Heart right ventricle (tissue), 16 donors: ENCODE data around the gene NR4A3. TPM values are rescaled to one million over a fixed set of nuclear protein-coding genes. Genes with fewer than 3 reads are reported as not detected.

ENCODE experiments used
- ATAC-seq, 8 donors: fragments of 200-7000 bp; cut with Tn5 transposase; one replicate each; pipeline ENCODE4 v1.9.1; 2020; ENCODE audit warnings: mild to moderate bottlenecking in 8 of 8, moderate library complexity in 8 of 8, moderate number of reproducible peaks in 1 of 8
- DNase-seq, 2 donors: peaks; one replicate each; pipeline ENCODE4 v3.0.0-alpha.2; 2020
- H3K27ac ChIP-seq, 10 donors: fragments of 200-600 bp; sonication (generic) in 2 of 10; one replicate each; pipeline versions ENCODE4 v1.5.0 to v1.8.0; 2020 to 2022; ENCODE audit warnings: mild to moderate bottlenecking in 3 of 10
- H3K27me3 ChIP-seq, 7 donors: fragments of 200-600 bp; one replicate each; pipeline ENCODE4 v1.8.0; 2021 to 2022; ENCODE audit warnings: mild to moderate bottlenecking in 2 of 7
- H3K36me3 ChIP-seq, 9 donors: fragments of 200-600 bp; sonication (generic) in 1 of 9; one replicate each; pipeline versions ENCODE4 v1.5.0 to v1.8.0; 2020 to 2022; ENCODE audit warnings: mild to moderate bottlenecking in 2 of 9
- H3K4me1 ChIP-seq, 9 donors: fragments of 200-600 bp; sonication (generic) in 1 of 9; one replicate each; pipeline versions ENCODE4 v1.5.0 to v1.8.0; 2020 to 2022; ENCODE audit warnings: mild to moderate bottlenecking in 4 of 9
- H3K4me3 ChIP-seq, 10 donors: fragments of 200-600 bp; sonication (generic) in 2 of 10; one replicate each; pipeline versions ENCODE4 v1.5.0 to v1.8.0; 2020 to 2022; ENCODE audit warnings: mild to moderate bottlenecking in 7 of 10, moderate library complexity in 2 of 10
- H3K9me3 ChIP-seq, 11 donors: fragments of 200-600 bp in 10 of 11; sonication (generic) in 2 of 11; one replicate each; pipeline versions ENCODE4 v1.5.0 to v1.8.0; 2013 to 2022; ENCODE audit warnings: mild to moderate bottlenecking in 2 of 11, control low read depth in 1 of 11, moderate library complexity in 1 of 11
- CTCF ChIP-seq, 9 donors: fragments of 200-600 bp; sonication (generic) in 2 of 9; IDR thresholded peaks; one replicate each; pipeline versions ENCODE4 v1.5.0 to v1.8.0; 2021 to 2022; ENCODE audit warnings: antibody characterized with exemption in 9 of 9, mild to moderate bottlenecking in 5 of 9, moderate library complexity in 1 of 9
- WGBS, 2 donors: extraction: QIAGEN DNeasy Blood & Tissue Kit; methylation state at CpG; one replicate each; pipeline ENCODE4 v1.1.7; 2013; ENCODE audit warnings: inconsistent platforms in 1 of 2; 5-methylcytosine and 5-hydroxymethylcytosine counted together
- intact Hi-C, 10 donors: fragments of 100-400 bp; cut with DNase I; formaldehyde crosslinking; loops; one replicate each; pipeline versions ENCODE4 v1.11.1 to v1.14.2; 2022
- polyA plus RNA-seq, 2 donors: library from polyadenylated mRNA; stranded (reverse); fragments of 200-250 nt; gene quantifications; one replicate each; pipeline ENCODE4 v1.2.3, GENCODE V29; 2013
- total RNA-seq, 10 donors: library from RNA; stranded (reverse); fragmentation: NEBNext Ultra II Directional in 3 of 10; extraction: Animal tissue kit (Norgen Biotek cat#: 25700) in 3 of 10; gene quantifications; one replicate each; pipeline versions ENCODE4 v1.2.1 to v1.2.4, GENCODE V29; 2021 to 2023
- donor health status: Arrhythmogenic right ventricular cardiomyopathy.
- donor health status: ischemic (EF 13 %, LVEDD 7.1; RV severe dilation, severe dysfunction).
- donor health status: healthy with polysubstance abuse.
- donor health status: DM: no; HTN: yes; CAD: no.
- donor health status: DM: no; HTN: no; CAD: no.
- donor health status: ischemic (EF 25% LVEDD 6.9; RV normal size, moderate dysfunction).
- donor health status: ischemic (EF 25% LVEDD 5.7; RV mildly dilated, moderate dysfunction).
- donor health status: healthy.
- donor health status: DM: yes; HTN: yes; CAD: no.
- donor health status: Ischemic cardiomyopathy.
- donor health status: ischemic (EF 35%, LVEDD 5.7; RV mildly dilated, moderate dysfunction).
- donor health status: nonischemic (EF 11% LVEDD 7.7; RV severe dilation, severe dysfunction).
- donor health status: DM: yes; HTN: yes; CAD: no.
- donor health status: PGD.
- donor health status: ischemic (EF 29% LVEDD 5.4; RV normal size, mild dysfunction).
- donor health status: nonischemic (EF 23%, LVEDD 6.1; RV moderate dilation, normal function).

NR4A3 gene
- total and polyA plus RNA-seq, 12 donors = 2.6 to 148 (median 11.6) TPM

- no peak for ATAC-seq
These were observed 73.8 kb downstream of the NR4A3 start for GRCh38 chr9:99895510-99895909.

GRCh38 chr9:99896119-99896518 is 74.4 kb downstream of the NR4A3 start:
- Histone ChIP-seq H3K27ac (no peak overlapping the region), H3K36me3 (no peaks in the 10 kb centered on the region), H3K9me3 (no peaks in the 10 kb centered on the region), H3K4me3 (no peak overlapping the region), H3K27me3 (no peaks in the 10 kb centered on the region), H3K4me1 (no peaks in the 10 kb centered on the region)
- TF ChIP-seq CTCF (IDR thresholded peaks at IDR 0.05) = no peak
- 91 to 94% methylated on average over 2 of the region's 2 CpGs for WGBS, 2 donors
- ATAC-seq (no peak), DNase-seq (no peak)
- intact Hi-C loops = no loop called here

More at GRCh38 chr9:99895510-99895909, 73.8 kb downstream of the NR4A3 start:
- no peak for DNase-seq
- H3K4me1 ChIP-seq = no peaks in the 10 kb centered on the region
- no peak overlapping the region for H3K4me3 ChIP-seq
- intact Hi-C loops = no loop called here
- no peak overlapping the region for H3K27ac ChIP-seq
- no peak for TF ChIP-seq CTCF (IDR thresholded peaks at IDR 0.05)
- 96 to 97% methylated on average over 6 of the region's 6 CpGs for WGBS, 2 donors
- H3K9me3 ChIP-seq = no peaks in the 10 kb centered on the region
- H3K27me3 ChIP-seq = no peaks in the 10 kb centered on the region
- no peaks in the 10 kb centered on the region for H3K36me3 ChIP-seq

DNA sequence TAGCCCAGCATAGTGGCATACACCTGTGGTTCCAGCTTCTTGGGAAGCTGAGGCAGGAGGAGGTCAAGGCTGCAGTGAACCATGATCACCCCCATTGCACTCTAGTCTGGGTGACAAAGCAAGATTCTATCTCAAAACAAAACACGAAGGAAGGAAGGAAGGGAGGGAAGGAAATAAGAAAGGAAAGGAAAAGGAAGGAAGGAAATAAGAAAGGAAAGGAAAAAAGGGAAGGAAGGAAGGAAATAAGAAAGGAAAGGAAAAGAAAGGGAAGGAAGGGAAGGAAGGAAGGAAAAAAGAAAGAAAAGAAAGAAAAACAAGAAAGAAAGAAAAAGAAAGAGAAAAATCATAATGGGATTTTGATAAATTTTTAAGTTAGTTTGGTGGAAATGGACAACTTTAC is 81.7 kb downstream of the NR4A3 start:
- Histone ChIP-seq H3K27ac (no peak overlapping the region), H3K27me3 (no peaks in the 10 kb centered on the region), H3K9me3 (no peaks in the 10 kb centered on the region), H3K4me1 (peaks cover 0 to 19% (median 16%) of the 10 kb centered on the region in 9 donors), H3K4me3 (no peak overlapping the region), H3K36me3 (no peaks in the 10 kb centered on the region)
- WGBS, 2 donors = 64 to 71% methylated on average over 1 of the region's 1 CpG
- no peak for ATAC-seq
- no peak for DNase-seq
- intact Hi-C loops = loop anchor here in 1 of 10 donors (10.0 kb wide), 1 partner anchor 79 kb away; the partner anchor contains the start of gene NR4A3
- no peak for TF ChIP-seq CTCF (IDR thresholded peaks at IDR 0.05)

DNA sequence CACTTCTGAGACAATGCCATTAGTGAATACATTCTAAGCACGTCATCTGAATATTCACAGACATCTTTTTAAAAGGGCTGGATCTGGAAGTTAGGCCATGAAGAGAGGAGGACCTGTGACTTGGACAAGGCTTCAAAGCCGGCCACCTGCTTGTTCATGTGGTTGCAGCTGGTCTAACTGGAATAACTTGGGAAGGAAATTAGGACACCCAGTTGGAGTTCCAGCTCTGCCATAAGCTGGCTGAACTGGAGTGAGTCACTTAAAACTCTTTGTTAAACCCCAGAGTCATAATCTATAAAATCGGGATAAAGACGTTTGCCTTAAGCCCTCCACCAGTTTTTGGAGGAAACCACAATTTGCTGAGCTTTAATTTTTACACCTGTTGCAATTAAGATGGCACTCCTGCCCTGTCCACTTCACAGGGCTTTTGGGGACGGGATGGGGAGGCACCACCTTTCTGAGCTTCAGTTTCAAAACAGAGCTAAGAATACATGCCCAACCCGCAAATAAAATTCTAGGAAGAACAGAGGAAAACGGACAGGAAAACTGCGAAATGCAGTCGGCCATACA is 84.2 kb downstream of the NR4A3 start:
- peak overlapping the region; percentile 91 to 99 (median 98) for H3K27ac ChIP-seq
- H3K4me1 ChIP-seq = peaks cover 0 to 26% (median 18%) of the 10 kb centered on the region in 9 donors
- no peaks in the 10 kb centered on the region for H3K27me3 ChIP-seq
- no peaks in the 10 kb centered on the region for H3K9me3 ChIP-seq
- H3K36me3 ChIP-seq = peaks cover 0 to 2% (median 0%) of the 10 kb centered on the region in 9 donors
- peak in 1 of 8 donors; percentile 3 for ATAC-seq
- intact Hi-C loops = loop anchor here in 6 of 10 donors (2.0 to 10.0 kb wide), 5 partner anchors 81 to 99 kb away; partner anchors contain the start of gene NR4A3 (in 2 of the 6)
- DNase-seq = no peak
- TF ChIP-seq CTCF (IDR thresholded peaks at IDR 0.05) = no peak
- WGBS, 2 donors = 33 to 34% methylated on average over 9 of the region's 9 CpGs
- peak overlapping the region; percentile 74 to 99 (median 94) for H3K4me3 ChIP-seq
